H1 (cell line): ENCODE data around the gene FOXJ2. TPM values are rescaled to one million over a fixed set of nuclear protein-coding genes. Genes with fewer than 3 reads are reported as not detected.

ENCODE experiments used
- CTCF ChIA-PET: fragments of 300-600 bp; sonication (Branson Sonifier 250); formaldehyde crosslinking; loops from one replicate; lab custom pipeline; 2021; ENCODE audit not compliant: partially characterized antibody; lab: Charles Lee
- POLR2A ChIA-PET: fragments of 300-600 bp; sonication (Branson Sonifier 250); formaldehyde crosslinking; loops from one replicate; lab custom pipeline; 2021; ENCODE audit warnings: inconsistent platforms; ENCODE audit not compliant: partially characterized antibody; lab: Charles Lee
- DNase-seq, 2 experiments: peaks; one replicate each; pipeline versions ENCODE4 v3.0.0 to v3.0.0-alpha.2; 2010 to 2022; ENCODE audit warnings: low spot score in 2 of 2, low read depth in 1 of 2, mixed read lengths in 1 of 2
- FAIRE-seq: peaks from 2 replicates; lab custom pipeline; 2011; peaks lifted over from hg19 to GRCh38; lab: Jason Lieb, UNC
- H2AFZ ChIP-seq: 2 replicates; pipeline ENCODE4 v1.8.1; 2012; ENCODE audit warnings: low read length, inconsistent platforms
- H2AK5ac ChIP-seq: 2 replicates; pipeline ENCODE4 v1.6.1; 2013; ENCODE audit warnings: low read depth, low read length
- H2BK120ac ChIP-seq: replicated peaks from 2 replicates; pipeline ENCODE3; 2013; ENCODE audit warnings: low read depth, low read length, inconsistent platforms
- H2BK12ac ChIP-seq: 2 replicates; pipeline ENCODE4 v1.6.1; 2013; ENCODE audit warnings: low read depth, low read length
- H2BK15ac ChIP-seq: 2 replicates; pipeline ENCODE4 v1.6.1; 2013; ENCODE audit warnings: low read length
- H2BK20ac ChIP-seq: 2 replicates; pipeline ENCODE4 v1.6.1; 2013; ENCODE audit warnings: low read length
- H2BK5ac ChIP-seq: 2 replicates; pipeline ENCODE4 v1.6.1; 2013; ENCODE audit warnings: low read depth, low read length
- H3K14ac ChIP-seq: 2 replicates; pipeline ENCODE4 v1.6.1; 2013; ENCODE audit warnings: inconsistent platforms; ENCODE audit not compliant: insufficient read length
- H3K18ac ChIP-seq: 2 replicates; pipeline ENCODE4 v1.6.1; 2013; ENCODE audit warnings: low read length; ENCODE audit errors: extremely low read depth
- H3K23ac ChIP-seq: 2 replicates; pipeline ENCODE4 v1.6.1; 2013; ENCODE audit warnings: inconsistent platforms; ENCODE audit not compliant: insufficient read length
- H3K23me2 ChIP-seq: 2 replicates; pipeline ENCODE4 v1.6.1; 2013; ENCODE audit warnings: low read depth, low read length
- H3K27ac ChIP-seq: 2 replicates; pipeline ENCODE4 v1.6.1; 2011; ENCODE audit warnings: low read depth, low read length, inconsistent platforms
- H3K27me3 ChIP-seq, 4 experiments: replicated peaks in 1 of 4; 1 replicate in 1 of 4; 2 replicates in 3 of 4; pipeline versions ENCODE4 v1.6.1 to v1.8.1; 2011 to 2013; ENCODE audit warnings: low read length in 3 of 4, mild to moderate bottlenecking in 3 of 4, inconsistent platforms in 2 of 4, mixed read lengths in 2 of 4, moderate library complexity in 1 of 4; ENCODE audit not compliant: control insufficient read depth in 3 of 4, insufficient read depth in 3 of 4; ENCODE audit errors: extremely low read depth in 1 of 4
- H3K36me3 ChIP-seq, 4 experiments: 2 replicates each; pipeline versions ENCODE4 v1.6.1 to v1.8.1; 2011 to 2013; ENCODE audit warnings: mild to moderate bottlenecking in 4 of 4, low read length in 3 of 4, moderate library complexity in 2 of 4, control low read depth in 1 of 4, inconsistent platforms in 1 of 4; ENCODE audit not compliant: insufficient read depth in 4 of 4, control insufficient read depth in 2 of 4
- H3K4ac ChIP-seq: replicated peaks from 2 replicates; pipeline ENCODE3; 2013; ENCODE audit warnings: low read length, low read depth, mixed read lengths, inconsistent platforms; ENCODE audit not compliant: insufficient read length
- H3K4me1 ChIP-seq, 4 experiments: replicated peaks in 1 of 4; 1 replicate in 1 of 4; 2 replicates in 3 of 4; pipeline versions ENCODE4 v1.6.1 to v1.8.1; 2011 to 2013; ENCODE audit warnings: low read length in 3 of 4, inconsistent platforms in 2 of 4, mixed read lengths in 1 of 4; ENCODE audit not compliant: insufficient read depth in 4 of 4, control insufficient read depth in 3 of 4
- H3K4me2 ChIP-seq, 2 experiments: 2 replicates each; pipeline versions ENCODE4 v1.6.1 to v1.8.1; 2011 to 2013; ENCODE audit warnings: low read depth in 2 of 2, low read length in 2 of 2, control low read depth in 1 of 2, inconsistent platforms in 1 of 2, mild to moderate bottlenecking in 1 of 2; ENCODE audit not compliant: insufficient read depth in 1 of 2
- H3K4me3 ChIP-seq, 4 experiments: fragments of 200-600, 300-600 bp in 1 of 4; sonication (generic), shearing (Covaris generic), sonication (Bioruptor Twin) in 1 of 4; 2 replicates each; pipeline versions ENCODE4 v1.5.1 to v1.8.1; 2011 to 2016; ENCODE audit warnings: low read length in 4 of 4, low read depth in 3 of 4, control low read depth in 2 of 4, inconsistent platforms in 2 of 4, mild to moderate bottlenecking in 2 of 4, mixed read lengths in 1 of 4, moderate library complexity in 1 of 4; ENCODE audit not compliant: insufficient read depth in 2 of 4; ENCODE audit errors: extremely low read depth in 1 of 4
- H3K56ac ChIP-seq: replicated peaks from 2 replicates; pipeline ENCODE3; 2013; ENCODE audit warnings: low read depth, mild to moderate bottlenecking, mixed read lengths, low read length, inconsistent platforms; ENCODE audit not compliant: insufficient read length
- H3K79me1 ChIP-seq: 2 replicates; pipeline ENCODE4 v1.6.1; 2013; ENCODE audit warnings: low read depth, low read length, control low read depth
- H3K79me2 ChIP-seq, 2 experiments: 2 replicates each; pipeline versions ENCODE4 v1.6.1 to v1.8.1; 2012 to 2013; ENCODE audit warnings: low read length in 2 of 2, mild to moderate bottlenecking in 2 of 2, inconsistent platforms in 1 of 2; ENCODE audit not compliant: insufficient read depth in 2 of 2, control insufficient read depth in 1 of 2
- H3K9ac ChIP-seq, 4 experiments: replicated peaks in 1 of 4; 1 replicate in 1 of 4; 2 replicates in 3 of 4; pipeline versions ENCODE4 v1.6.1 to v1.8.1; 2011 to 2013; ENCODE audit warnings: low read depth in 3 of 4, low read length in 3 of 4, control low read depth in 2 of 4, mild to moderate bottlenecking in 2 of 4, moderate library complexity in 2 of 4, inconsistent platforms in 1 of 4; ENCODE audit errors: extremely low read depth in 1 of 4
- H3K9me3 ChIP-seq, 2 experiments: 2 replicates each; pipeline versions ENCODE4 v1.6.1 to v1.8.1; 2012 to 2013; ENCODE audit warnings: mild to moderate bottlenecking in 2 of 2, moderate library complexity in 2 of 2, control low read depth in 1 of 2, inconsistent platforms in 1 of 2, low read depth in 1 of 2, low read length in 1 of 2, mixed read lengths in 1 of 2; ENCODE audit not compliant: insufficient read depth in 2 of 2
- H4K20me1 ChIP-seq, 2 experiments: replicated peaks in 1 of 2; 2 replicates each; pipeline versions ENCODE3 to v1.8.1; 2011 to 2013; ENCODE audit warnings: inconsistent platforms in 2 of 2, low read length in 2 of 2, mild to moderate bottlenecking in 1 of 2; ENCODE audit not compliant: insufficient read depth in 2 of 2, control insufficient read depth in 1 of 2
- H4K5ac ChIP-seq: 2 replicates; pipeline ENCODE4 v1.6.1; 2013; ENCODE audit warnings: low read length, low read depth, mixed read lengths, inconsistent platforms; ENCODE audit not compliant: insufficient read length
- H4K8ac ChIP-seq: 2 replicates; pipeline ENCODE4 v1.8.0; 2013; ENCODE audit warnings: mild to moderate bottlenecking, moderate library complexity, low read length, inconsistent platforms; ENCODE audit not compliant: insufficient read depth; ENCODE audit errors: extremely low read depth
- H4K91ac ChIP-seq: replicated peaks from 2 replicates; pipeline ENCODE3; 2013; ENCODE audit warnings: low read length, mixed read lengths, inconsistent platforms; ENCODE audit not compliant: insufficient read length
- ASH2L ChIP-seq: fragments of 200-600, 300-600 bp; sonication (generic); IDR thresholded peaks from one replicate; pipeline ENCODE4 v1.7.1; 2017; ENCODE audit warnings: low read length
- ATF3 ChIP-seq: IDR thresholded peaks from 2 replicates; pipeline ENCODE4 v1.6.1; 2011; ENCODE audit warnings: low read depth, mild to moderate bottlenecking, low read length; ENCODE audit not compliant: insufficient read depth
- CEBPB ChIP-seq: IDR thresholded peaks from 2 replicates; pipeline ENCODE4 v1.6.1; 2012; ENCODE audit warnings: low read depth, low read length
- CHD2 ChIP-seq: IDR thresholded peaks from 2 replicates; pipeline ENCODE4 v1.6.1; 2012; ENCODE audit warnings: low read length, improper control_type of control experiment
- GTF2F1 ChIP-seq: IDR thresholded peaks from 2 replicates; pipeline ENCODE4 v1.6.1; 2012; ENCODE audit warnings: low read depth, low read length, improper control_type of control experiment, borderline replicate concordance
- RXRA ChIP-seq: IDR thresholded peaks from 2 replicates; pipeline ENCODE4 v1.6.1; 2011; ENCODE audit warnings: low read depth, mild to moderate bottlenecking, low read length, moderate library complexity; ENCODE audit not compliant: insufficient read depth
- SIX5 ChIP-seq: IDR thresholded peaks from 2 replicates; pipeline ENCODE4 v1.6.1; 2011; ENCODE audit warnings: mild to moderate bottlenecking, low read depth, low read length
- TAF7 ChIP-seq: optimal IDR thresholded peaks from 2 replicates; pipeline ENCODE3; 2011; ENCODE audit warnings: low read depth, mild to moderate bottlenecking, inconsistent platforms, low read length, moderate library complexity, borderline replicate concordance
- TEAD4 ChIP-seq: IDR thresholded peaks from 2 replicates; pipeline ENCODE4 v1.6.1; 2012; ENCODE audit warnings: low read depth, low read length, inconsistent platforms, mixed read lengths
- WGBS, 2 experiments: shearing (Covaris generic) in 1 of 2; methylation state at CpG; one replicate each; pipeline versions ENCODE4 v1.1.6 to v1.1.7; 2013 to 2015; ENCODE audit warnings: low lambda C conversion rate in 2 of 2, mixed read lengths in 2 of 2, inconsistent platforms in 1 of 2, low coverage in 1 of 2, missing lambda C conversion rate in 1 of 2; ENCODE audit not compliant: insufficient replicate concordance in 2 of 2, insufficient coverage in 1 of 2, insufficient read length in 1 of 2; ENCODE audit errors: extremely low coverage in 1 of 2, missing lambda C conversion rate in 1 of 2; 5-methylcytosine and 5-hydroxymethylcytosine counted together
- polyA plus RNA-seq, 7 experiments: library from polyadenylated mRNA; depleted of rRNA in 3 of 7; stranded (reverse) in 5 of 7; unstranded in 2 of 7; fragments of >200 nt in 5 of 7; fragments of 200-250 nt in 2 of 7; gene quantifications; 1 replicate in 5 of 7; 2 replicates in 1 of 7; 4 replicates in 1 of 7; pipeline versions ENCODE4 v1.2.1 to v1.2.3, GENCODE V29; 2011 to 2013; ENCODE audit warnings: missing spikeins in 2 of 7, mixed read lengths in 2 of 7
- total RNA-seq: library from RNA; stranded (reverse); fragmentation: NEBNext Ultra II Directional; extraction: Animal tissue kit (Norgen Biotek cat#: 25700); gene quantifications from 2 replicates; pipeline ENCODE4 v1.2.1, GENCODE V29; 2021

FOXJ2 gene
- total and polyA plus RNA-seq, 2 of the 8 experiments (the other 6 are each of a cell fraction or from before 2014, with no cell fraction given): 4.2 to 9.3 TPM

- no peak overlapping the region for H3K23ac ChIP-seq
- no peak overlapping the region for H3K27ac ChIP-seq
- FAIRE-seq (no peak), DNase-seq (no peak)
- H3K79me1 ChIP-seq: no peaks in the 10 kb centered on the region
- no peak overlapping the region for H4K5ac ChIP-seq
- H3K4me3 ChIP-seq: no peak overlapping the region
- H4K91ac ChIP-seq: no peak overlapping the region
- ChIA-PET POLR2A (no interaction called here), CTCF (interaction anchor here (1.4 to 4.5 kb wide), 4 partner anchors 11 to 45 kb away, joined by 3 to 30 read pairs (median 6); no protein-coding TSS in a partner anchor)
- no peak overlapping the region for H2BK120ac ChIP-seq
- no peak overlapping the region for H3K18ac ChIP-seq
- H2BK5ac ChIP-seq: no peak overlapping the region
- no peak overlapping the region for H2BK15ac ChIP-seq
- no peak overlapping the region for H2BK12ac ChIP-seq
- H3K27me3 ChIP-seq: no peaks in the 10 kb centered on the region
- no peak overlapping the region for H3K4me2 ChIP-seq
- no peaks in the 10 kb centered on the region for H3K79me2 ChIP-seq
- no peak overlapping the region for H2BK20ac ChIP-seq
- no peaks in the 10 kb centered on the region for H4K20me1 ChIP-seq
- no peak overlapping the region for H3K4ac ChIP-seq
- WGBS, 2 experiments: 95% methylated on average over 2 of the region's 2 CpGs; no CpG with 5 or more reads in 1 of the 2 experiments
- H3K9me3 ChIP-seq: no peaks in the 10 kb centered on the region
- H3K4me1 ChIP-seq: no peaks in the 10 kb centered on the region
- no peak overlapping the region for H4K8ac ChIP-seq
- H3K36me3 ChIP-seq: peaks cover 0 to 3% (median 0%) of the 10 kb centered on the region in 4 experiments; a peak in 1 of 8 replicates
- no peak overlapping the region for H3K56ac ChIP-seq
- H2AFZ ChIP-seq: no peak overlapping the region
- no peak overlapping the region for H3K14ac ChIP-seq
- H2AK5ac ChIP-seq: no peak overlapping the region
- no peaks in the 10 kb centered on the region for H3K23me2 ChIP-seq
- H3K9ac ChIP-seq: no peak overlapping the region
- TF ChIP-seq ASH2L (no peak), TAF7 (no peak), RXRA (no peak), TEAD4 (no peak), GTF2F1 (no peak), ATF3 (no peak), CEBPB (no peak), CHD2 (no peak), SIX5 (no peak)
Observed at GRCh38 chr12:8057306-8057705, 24.8 kb downstream of the FOXJ2 start.
